ENCODE data around the gene RRM2. TPM values are rescaled to one million over a fixed set of nuclear protein-coding genes. Genes with fewer than 3 reads are reported as not detected.

Gene RRM2
- polyA plus RNA-seq, 3 donors = 1.5 TPM; not detected in 2

DNA sequence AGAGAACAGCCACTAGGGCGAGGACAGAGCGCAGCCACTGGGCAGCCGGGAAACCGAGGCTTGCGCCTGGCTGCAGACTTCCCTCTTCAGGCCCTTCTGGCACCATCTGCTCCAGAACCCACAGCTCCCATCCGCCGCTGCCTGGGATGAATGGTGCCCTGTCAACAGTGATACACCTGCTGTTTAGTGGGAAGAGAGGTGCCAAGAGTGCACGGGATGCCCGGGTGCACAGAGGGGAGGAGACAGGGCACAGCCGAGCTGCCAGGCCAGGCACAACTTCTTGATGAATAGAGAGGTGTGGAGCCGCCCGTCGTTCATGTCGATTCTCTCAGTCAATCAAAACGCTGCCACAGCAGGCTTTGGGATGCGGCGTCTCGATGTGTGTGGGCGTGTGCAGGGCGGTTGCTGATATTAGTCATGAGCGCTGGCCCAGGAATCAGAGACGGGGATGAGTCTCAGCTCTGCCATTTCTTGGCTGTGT is 39.5 kb downstream of the RRM2 start:
- no peak overlapping the region for H2AFZ ChIP-seq (ENCODE audit: insufficient read depth, low read depth, low read length, poor library complexity, severe bottlenecking)
- H3K36me3 ChIP-seq (replicated peaks in 1 of 2; ENCODE audit: control insufficient read depth in 1 of 2, insufficient read depth in 2 of 2, low read length in 2 of 2) = peaks cover 33 to 85% of the 10 kb centered on the region in 2 donors
- no peaks in the 10 kb centered on the region for H3K4me1 ChIP-seq (ENCODE audit: control insufficient read depth in 1 of 2, insufficient read depth in 2 of 2, low read length in 2 of 2)
- Mint-ChIP-seq H3K4me1 (no peaks in the 10 kb centered on the region), H3K27ac (no peak overlapping the region), H3K27me3 (ENCODE audit: low read depth in 3 of 3) (peaks cover 0 to 3% (median 0%) of the 10 kb centered on the region in 3 donors), H3K9me3 (no peaks in the 10 kb centered on the region), H3K4me3 (no peak overlapping the region), H3K36me3 (peaks cover 64 to 87% of the 10 kb centered on the region in 2 donors)
- no peak overlapping the region for H3K4me2 ChIP-seq (replicated peaks; ENCODE audit: extremely low read depth, low read length, poor library complexity, severe bottlenecking)
- TF ChIP-seq, protein P1, sequence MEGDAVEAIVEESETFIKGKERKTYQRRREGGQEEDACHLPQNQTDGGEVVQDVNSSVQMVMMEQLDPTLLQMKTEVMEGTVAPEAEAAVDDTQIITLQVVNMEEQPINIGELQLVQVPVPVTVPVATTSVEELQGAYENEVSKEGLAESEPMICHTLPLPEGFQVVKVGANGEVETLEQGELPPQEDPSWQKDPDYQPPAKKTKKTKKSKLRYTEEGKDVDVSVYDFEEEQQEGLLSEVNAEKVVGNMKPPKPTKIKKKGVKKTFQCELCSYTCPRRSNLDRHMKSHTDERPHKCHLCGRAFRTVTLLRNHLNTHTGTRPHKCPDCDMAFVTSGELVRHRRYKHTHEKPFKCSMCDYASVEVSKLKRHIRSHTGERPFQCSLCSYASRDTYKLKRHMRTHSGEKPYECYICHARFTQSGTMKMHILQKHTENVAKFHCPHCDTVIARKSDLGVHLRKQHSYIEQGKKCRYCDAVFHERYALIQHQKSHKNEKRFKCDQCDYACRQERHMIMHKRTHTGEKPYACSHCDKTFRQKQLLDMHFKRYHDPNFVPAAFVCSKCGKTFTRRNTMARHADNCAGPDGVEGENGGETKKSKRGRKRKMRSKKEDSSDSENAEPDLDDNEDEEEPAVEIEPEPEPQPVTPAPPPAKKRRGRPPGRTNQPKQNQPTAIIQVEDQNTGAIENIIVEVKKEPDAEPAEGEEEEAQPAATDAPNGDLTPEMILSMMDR (IDR thresholded peaks at IDR 0.05) = no peak
- WGBS (ENCODE audit: insufficient coverage) = 99% methylated on average over 13 of the region's 22 CpGs
- H3K9ac ChIP-seq (ENCODE audit: insufficient read depth, low read length, poor library complexity, severe bottlenecking) = no peak overlapping the region
- H3K79me2 ChIP-seq (ENCODE audit: insufficient read depth, low read length) = no peaks in the 10 kb centered on the region
- no peak overlapping the region for H3K4me3 ChIP-seq (replicated peaks in 1 of 3; ENCODE audit: low read depth in 2 of 3, low read length in 3 of 3)
- intact Hi-C loops (cut with micrococcal nuclease) = no loop called here
- no peak overlapping the region for H3K27ac ChIP-seq (ENCODE audit: low read depth in 1 of 2, low read length in 2 of 2)
- DNase-seq = no peak
- H3K9me3 ChIP-seq (replicated peaks in 1 of 2; ENCODE audit: control insufficient read depth in 1 of 2, insufficient read depth in 1 of 2, low read length in 2 of 2) = no peaks in the 10 kb centered on the region
- no peaks in the 10 kb centered on the region for H4K20me1 ChIP-seq (ENCODE audit: insufficient read depth, low read length)
- H3K27me3 ChIP-seq (ENCODE audit: control insufficient read depth in 2 of 2, insufficient read depth in 2 of 2, low read length in 2 of 2) = no peaks in the 10 kb centered on the region

DNA sequence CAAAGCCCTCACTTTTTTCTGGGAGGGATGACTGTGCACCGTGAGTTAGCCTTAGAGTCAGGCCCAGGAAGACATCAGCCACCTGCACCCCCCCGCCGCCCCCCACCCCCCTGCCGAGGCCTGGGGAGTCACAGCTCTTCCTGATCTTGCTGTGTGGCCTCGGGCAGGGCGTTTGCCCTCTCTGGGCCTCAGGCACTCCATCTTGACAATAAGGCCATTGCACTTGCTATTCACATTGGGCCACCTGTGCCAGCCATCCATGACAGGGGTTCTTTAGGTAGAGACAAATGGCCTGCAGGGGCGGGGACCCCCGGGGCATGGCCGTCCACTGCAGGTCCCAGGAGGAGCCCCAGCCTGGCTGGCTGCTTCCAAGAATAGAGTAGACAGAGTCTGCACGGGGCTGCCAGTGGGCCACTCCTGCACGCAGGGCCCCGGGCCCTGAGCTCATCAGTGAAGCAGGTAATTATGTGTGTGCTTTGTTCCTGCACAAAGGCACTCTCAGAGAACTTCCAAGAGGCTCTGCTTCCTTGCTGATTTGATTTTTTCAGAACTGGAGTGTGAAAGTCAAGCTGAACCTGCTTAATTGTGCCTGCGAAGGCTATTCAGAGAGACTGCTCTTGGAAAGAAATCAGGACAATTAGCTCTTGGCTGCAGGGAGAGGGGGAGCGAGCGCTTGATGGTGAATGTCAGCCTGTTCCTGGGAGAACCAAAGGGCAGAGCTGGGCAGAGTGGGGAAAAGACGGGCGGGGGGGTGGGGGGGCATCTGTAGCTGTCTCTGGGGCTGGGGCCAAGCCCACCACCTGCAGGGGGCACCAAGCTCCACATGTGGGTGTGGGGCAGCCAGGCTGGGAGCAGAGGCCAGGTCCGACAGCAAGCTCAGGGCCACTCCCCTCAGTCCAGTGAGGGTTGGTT is 40.3 kb downstream of the RRM2 start:
- H3K4me1 ChIP-seq (ENCODE audit: control insufficient read depth in 1 of 2, insufficient read depth in 2 of 2, low read length in 2 of 2) = no peaks in the 10 kb centered on the region
- H3K4me3 ChIP-seq (replicated peaks in 1 of 3; ENCODE audit: low read depth in 2 of 3, low read length in 3 of 3) = no peak overlapping the region
- H3K9me3 ChIP-seq (replicated peaks in 1 of 2; ENCODE audit: control insufficient read depth in 1 of 2, insufficient read depth in 1 of 2, low read length in 2 of 2) = no peaks in the 10 kb centered on the region
- Mint-ChIP-seq H3K9me3 (no peaks in the 10 kb centered on the region), H3K36me3 (peaks cover 65 to 87% of the 10 kb centered on the region in 2 donors), H3K4me1 (no peaks in the 10 kb centered on the region), H3K27ac (peak overlapping the region in 3 of 7 donors; percentile 1 to 73 (median 68)), H3K4me3 (no peak overlapping the region), H3K27me3 (ENCODE audit: low read depth in 3 of 3) (peaks cover 0 to 3% (median 0%) of the 10 kb centered on the region in 3 donors)
- no peak for DNase-seq
- no peak overlapping the region for H3K27ac ChIP-seq (ENCODE audit: low read depth in 1 of 2, low read length in 2 of 2)
- H3K4me2 ChIP-seq (replicated peaks; ENCODE audit: extremely low read depth, low read length, poor library complexity, severe bottlenecking) = no peak overlapping the region
- 95% methylated on average over 15 of the region's 18 CpGs for WGBS (ENCODE audit: insufficient coverage)
- TF ChIP-seq, protein P1 (IDR thresholded peaks at IDR 0.05) = no peak
- H3K9ac ChIP-seq (ENCODE audit: insufficient read depth, low read length, poor library complexity, severe bottlenecking) = no peak overlapping the region
- no peak overlapping the region for H2AFZ ChIP-seq (ENCODE audit: insufficient read depth, low read depth, low read length, poor library complexity, severe bottlenecking)
- H3K79me2 ChIP-seq (ENCODE audit: insufficient read depth, low read length) = no peaks in the 10 kb centered on the region
- no peaks in the 10 kb centered on the region for H3K27me3 ChIP-seq (ENCODE audit: control insufficient read depth in 2 of 2, insufficient read depth in 2 of 2, low read length in 2 of 2)
- no peaks in the 10 kb centered on the region for H4K20me1 ChIP-seq (ENCODE audit: insufficient read depth, low read length)
- H3K36me3 ChIP-seq (replicated peaks in 1 of 2; ENCODE audit: control insufficient read depth in 1 of 2, insufficient read depth in 2 of 2, low read length in 2 of 2) = peaks cover 29 to 80% of the 10 kb centered on the region in 2 donors
- intact Hi-C loops (cut with micrococcal nuclease) = no loop called here
